Astrocyte of the cerebellum (primary cell): ENCODE measurements around the gene IGF1R.

Experiments used
- DNase-seq: peaks from one replicate; pipeline ENCODE4 v3.0.0-alpha.2; 2011; ENCODE audit warnings: low read depth
- H3K4me3 ChIP-seq: 2 replicates; pipeline ENCODE4 v1.5.1; 2011; ENCODE audit warnings: mild to moderate bottlenecking, low read depth, low read length, moderate library complexity
- in situ Hi-C: cut with HindIII; loops from 2 replicates; pipeline ENCODE4 v1.10.0; 2017; ENCODE audit warnings: low sequenced_read_pairs
- TF ChIP-seq, protein P1 (sequence below): IDR thresholded peaks from 2 replicates; pipeline ENCODE4 v1.5.1; 2012; ENCODE audit warnings: low read length, low read depth, moderate library complexity, mild to moderate bottlenecking; ENCODE audit errors: missing control alignments

IGF1R gene

DNA sequence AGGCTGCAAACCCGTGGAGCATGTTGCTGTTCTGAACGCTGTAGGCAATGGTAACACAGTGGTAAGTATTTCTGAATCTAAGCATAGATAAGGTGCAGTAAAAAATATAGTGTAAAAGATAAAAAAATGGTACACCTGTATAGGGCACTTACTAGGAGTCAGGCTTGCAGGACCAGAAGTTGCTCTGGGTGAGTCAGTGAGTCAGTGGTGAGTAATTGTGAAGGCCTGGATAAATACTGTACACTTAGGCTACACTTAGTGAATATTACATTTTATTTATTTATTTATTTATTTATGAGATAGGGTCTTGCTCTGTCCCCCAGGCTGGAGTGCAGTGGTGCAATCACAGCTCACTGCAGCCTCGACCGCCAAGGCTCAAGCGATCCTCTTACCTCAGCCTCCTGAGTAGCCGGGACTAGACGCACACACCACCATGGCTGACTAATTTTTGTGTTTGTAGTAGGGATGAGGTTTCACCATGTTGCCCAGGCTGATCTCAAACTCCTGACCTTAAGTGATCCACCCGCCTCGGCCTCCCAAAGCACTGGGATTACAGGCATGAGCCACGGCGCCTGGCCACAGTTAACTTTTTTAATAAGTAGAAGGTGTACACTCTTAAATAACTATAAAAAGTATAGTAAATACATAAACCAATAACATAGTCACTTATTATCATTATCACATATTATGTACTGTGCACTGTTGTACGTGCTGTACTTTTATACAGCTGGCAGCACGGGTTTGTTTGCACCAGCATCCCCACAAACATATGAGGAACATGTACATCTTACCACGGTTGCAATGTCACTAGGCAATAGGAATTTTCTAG, 155.1 kb downstream of the IGF1R start:
- in situ Hi-C loops, result no loop called here
- TF ChIP-seq, protein P1, sequence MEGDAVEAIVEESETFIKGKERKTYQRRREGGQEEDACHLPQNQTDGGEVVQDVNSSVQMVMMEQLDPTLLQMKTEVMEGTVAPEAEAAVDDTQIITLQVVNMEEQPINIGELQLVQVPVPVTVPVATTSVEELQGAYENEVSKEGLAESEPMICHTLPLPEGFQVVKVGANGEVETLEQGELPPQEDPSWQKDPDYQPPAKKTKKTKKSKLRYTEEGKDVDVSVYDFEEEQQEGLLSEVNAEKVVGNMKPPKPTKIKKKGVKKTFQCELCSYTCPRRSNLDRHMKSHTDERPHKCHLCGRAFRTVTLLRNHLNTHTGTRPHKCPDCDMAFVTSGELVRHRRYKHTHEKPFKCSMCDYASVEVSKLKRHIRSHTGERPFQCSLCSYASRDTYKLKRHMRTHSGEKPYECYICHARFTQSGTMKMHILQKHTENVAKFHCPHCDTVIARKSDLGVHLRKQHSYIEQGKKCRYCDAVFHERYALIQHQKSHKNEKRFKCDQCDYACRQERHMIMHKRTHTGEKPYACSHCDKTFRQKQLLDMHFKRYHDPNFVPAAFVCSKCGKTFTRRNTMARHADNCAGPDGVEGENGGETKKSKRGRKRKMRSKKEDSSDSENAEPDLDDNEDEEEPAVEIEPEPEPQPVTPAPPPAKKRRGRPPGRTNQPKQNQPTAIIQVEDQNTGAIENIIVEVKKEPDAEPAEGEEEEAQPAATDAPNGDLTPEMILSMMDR, result no peak
- H3K4me3 ChIP-seq, result no peak overlapping the region
- DNase-seq, result no peak

DNA sequence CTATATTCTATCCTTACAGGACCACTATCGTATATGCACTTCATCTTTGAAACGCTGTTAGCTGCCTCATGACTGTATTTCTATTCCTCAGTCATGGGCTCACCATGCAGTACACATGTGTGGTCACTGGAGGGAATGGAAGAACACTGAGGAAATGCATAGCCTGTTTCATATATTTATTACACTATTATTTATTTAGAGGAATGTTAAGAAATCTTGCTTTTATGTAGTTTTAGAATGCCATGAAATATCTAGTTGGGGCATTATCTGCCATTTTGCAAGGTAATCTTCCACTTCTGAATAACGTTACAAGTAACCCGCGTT, 155.7 kb downstream of the IGF1R start:
- H3K4me3 ChIP-seq, result no peak overlapping the region
- no peak for DNase-seq
- in situ Hi-C loops, result no loop called here
- TF ChIP-seq, protein P1, result peak; percentile 40

DNA sequence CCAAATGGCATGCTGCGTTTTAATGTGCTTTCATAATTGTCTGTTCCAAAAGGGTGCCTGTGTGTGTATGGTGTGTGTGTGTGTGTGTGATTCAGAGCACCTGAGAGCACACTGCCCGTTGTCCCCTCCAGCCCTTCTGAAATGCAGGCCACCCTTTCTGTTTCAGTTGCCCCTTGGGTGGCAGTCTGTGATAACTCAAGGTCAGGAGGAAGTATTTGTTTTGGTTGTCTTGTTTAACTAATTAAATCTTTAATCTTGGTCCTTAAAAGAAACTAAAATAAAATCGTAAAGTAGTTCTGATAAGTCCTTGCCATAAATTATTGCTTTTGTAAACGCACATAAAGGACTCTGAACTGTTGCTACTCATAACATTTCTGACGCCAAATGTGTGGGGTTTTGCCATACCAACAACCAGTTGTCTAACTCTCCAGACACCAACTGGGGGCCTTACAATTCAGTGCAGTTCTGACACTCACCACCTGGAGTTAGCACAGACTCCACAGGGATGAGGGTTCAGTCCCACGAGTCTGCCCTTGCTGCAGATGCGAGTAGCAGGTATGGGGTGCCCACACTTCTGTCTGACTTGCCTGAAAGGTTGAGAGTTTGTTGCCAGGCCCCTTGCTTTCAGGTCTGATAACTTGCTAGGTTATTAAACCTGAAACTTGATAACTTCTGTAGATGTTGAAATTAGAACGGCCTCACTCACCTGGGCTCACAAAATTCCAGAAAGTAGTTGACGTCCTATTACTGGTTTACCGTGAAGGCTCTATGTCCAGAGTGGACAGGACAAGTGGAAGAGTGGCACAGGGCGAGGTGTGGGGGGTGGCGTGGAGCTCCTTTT, 157.3 kb downstream of the IGF1R start:
- in situ Hi-C loops, result no loop called here
- H3K4me3 ChIP-seq, result no peak overlapping the region
- no peak for DNase-seq
- TF ChIP-seq, protein P1, result no peak

DNA sequence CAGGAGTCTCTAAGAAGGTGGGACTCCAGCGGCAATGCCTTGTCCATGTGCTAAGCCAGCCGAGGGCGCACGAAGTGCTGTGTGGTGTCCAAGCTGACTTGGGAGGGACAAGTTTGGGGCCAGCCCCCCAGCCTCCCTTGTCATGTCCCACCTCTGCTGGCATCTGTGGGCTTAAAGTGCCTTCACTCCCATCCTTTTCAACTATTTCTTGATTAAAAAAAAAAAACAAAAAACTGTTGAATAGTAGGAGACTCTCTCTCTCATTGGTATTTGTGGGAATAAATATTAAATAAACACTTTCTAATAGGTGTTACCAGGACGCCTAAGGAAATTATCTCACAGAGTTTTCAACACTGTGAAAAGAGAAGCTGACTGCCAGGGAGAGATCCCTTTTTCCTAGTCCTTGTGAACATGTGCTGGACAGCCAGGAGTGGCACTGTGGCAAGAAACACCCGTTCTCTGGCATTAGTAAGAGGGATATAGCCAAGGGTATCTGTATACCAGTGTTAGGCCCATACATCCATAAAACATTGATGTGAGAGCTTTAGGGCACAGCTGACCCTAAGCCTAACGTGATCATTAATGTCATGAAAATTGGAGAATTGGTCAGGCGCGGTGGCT, 158.0 kb downstream of the IGF1R start:
- no peak overlapping the region for H3K4me3 ChIP-seq
- TF ChIP-seq, protein P1, result no peak
- in situ Hi-C loops, result no loop called here
- no peak for DNase-seq

DNA sequence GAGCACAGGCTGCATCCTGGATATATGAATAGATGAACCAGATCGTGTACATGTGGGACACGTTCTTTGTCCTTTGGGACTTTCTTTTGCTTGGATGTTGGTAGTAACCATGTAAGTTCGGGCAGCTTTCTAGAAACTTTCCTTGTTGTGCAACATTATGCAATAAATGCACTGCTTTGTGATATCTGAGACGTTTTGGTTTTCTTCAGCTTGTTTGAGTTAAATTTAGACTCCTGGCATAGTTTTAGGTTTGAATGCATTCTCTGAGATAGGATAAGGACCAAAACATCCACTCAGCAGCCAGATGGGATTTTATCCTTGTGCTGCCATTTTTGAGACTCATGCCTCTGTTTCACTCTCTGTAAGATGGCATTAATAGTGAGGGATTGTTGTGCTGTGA, 158.9 kb downstream of the IGF1R start:
- no peak overlapping the region for H3K4me3 ChIP-seq
- no peak for DNase-seq
- TF ChIP-seq, protein P1, result no peak
- in situ Hi-C loops, result no loop called here

DNA sequence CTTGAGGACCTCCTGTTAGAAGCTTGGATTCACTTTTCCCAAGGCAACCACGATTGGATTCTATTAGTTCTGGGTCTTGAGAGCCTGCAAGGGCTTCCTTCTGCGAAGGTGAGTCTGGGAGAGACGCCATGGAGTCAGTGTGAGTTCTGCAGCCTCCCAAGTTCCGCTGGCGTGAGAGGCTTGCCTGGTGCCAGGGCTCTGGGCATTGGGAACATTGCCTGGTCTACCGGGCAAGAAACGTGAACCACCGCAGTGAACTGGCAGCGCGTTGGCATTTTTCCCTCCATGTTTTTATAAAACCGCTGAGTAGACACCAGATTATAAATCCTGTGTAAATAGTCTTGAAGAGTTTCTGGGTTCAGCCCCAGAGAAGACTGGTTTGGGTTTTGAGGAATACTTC, 160.9 kb downstream of the IGF1R start:
- DNase-seq, result no peak
- in situ Hi-C loops, result no loop called here
- TF ChIP-seq, protein P1, result no peak
- no peak overlapping the region for H3K4me3 ChIP-seq
